NB4 (cell line): ENCODE measurements around the gene GCLC.
A peak's percentile ranks its signal among the peaks of the same experiment; 100 is the strongest.

ENCODE experiments used
- DNase-seq: peaks from one replicate; pipeline ENCODE4 v3.0.0; 2010; ENCODE audit warnings: low read depth
- H3K4me3 ChIP-seq: one replicate; pipeline ENCODE4 v1.5.1; 2011; ENCODE audit warnings: mild to moderate bottlenecking, low read depth, low read length, moderate library complexity
- MYC ChIP-seq: IDR thresholded peaks from 2 replicates; pipeline ENCODE4 v1.6.1; 2011; ENCODE audit warnings: low read depth, low read length
- POLR2A ChIP-seq: IDR thresholded peaks from 2 replicates; pipeline ENCODE4 v1.6.1; 2011; ENCODE audit warnings: mild to moderate bottlenecking; ENCODE audit not compliant: insufficient read length; ENCODE audit errors: extremely low read depth
- TF ChIP-seq, protein P1 (sequence below): IDR thresholded peaks from 2 replicates; pipeline ENCODE4 v1.6.1; 2011; ENCODE audit warnings: low read depth, low read length
- TF ChIP-seq, protein P2 (sequence below): IDR thresholded peaks from one replicate; pipeline ENCODE4 v1.5.1; 2012; ENCODE audit warnings: low read depth, low read length

Gene GCLC

DNA sequence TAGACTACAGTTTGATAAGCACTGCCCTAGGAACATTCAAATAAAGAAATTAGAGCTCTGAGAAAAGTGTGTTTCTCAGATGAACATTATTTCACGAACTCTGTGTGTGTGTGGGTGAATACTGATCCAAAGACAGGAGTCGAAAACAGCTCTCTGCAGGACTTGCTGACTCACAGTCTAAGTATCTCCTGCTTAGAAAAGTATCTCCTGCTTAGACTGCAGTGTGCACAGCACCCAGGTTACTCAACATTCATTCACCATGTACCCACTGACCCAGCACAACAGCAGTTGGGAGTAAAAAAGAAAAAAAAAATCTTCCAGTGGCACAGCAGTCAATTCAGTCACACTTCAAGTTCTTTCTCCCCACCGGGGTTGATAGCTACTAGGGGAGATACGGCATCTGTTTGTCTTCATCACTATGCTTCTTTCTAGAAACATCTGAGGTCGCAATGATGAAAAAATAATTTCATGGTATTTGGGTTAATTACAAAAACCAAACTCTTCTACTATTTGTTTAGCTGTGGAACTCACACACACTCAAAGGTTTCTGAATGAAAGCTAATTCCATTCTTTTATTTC is 48.0 kb downstream of the GCLC start:
- no peak overlapping the region for H3K4me3 ChIP-seq
- no peak for TF ChIP-seq POLR2A
- no peak for TF ChIP-seq MYC
- TF ChIP-seq, protein P1, sequence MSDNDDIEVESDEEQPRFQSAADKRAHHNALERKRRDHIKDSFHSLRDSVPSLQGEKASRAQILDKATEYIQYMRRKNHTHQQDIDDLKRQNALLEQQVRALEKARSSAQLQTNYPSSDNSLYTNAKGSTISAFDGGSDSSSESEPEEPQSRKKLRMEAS = no peak
- TF ChIP-seq, protein P2, sequence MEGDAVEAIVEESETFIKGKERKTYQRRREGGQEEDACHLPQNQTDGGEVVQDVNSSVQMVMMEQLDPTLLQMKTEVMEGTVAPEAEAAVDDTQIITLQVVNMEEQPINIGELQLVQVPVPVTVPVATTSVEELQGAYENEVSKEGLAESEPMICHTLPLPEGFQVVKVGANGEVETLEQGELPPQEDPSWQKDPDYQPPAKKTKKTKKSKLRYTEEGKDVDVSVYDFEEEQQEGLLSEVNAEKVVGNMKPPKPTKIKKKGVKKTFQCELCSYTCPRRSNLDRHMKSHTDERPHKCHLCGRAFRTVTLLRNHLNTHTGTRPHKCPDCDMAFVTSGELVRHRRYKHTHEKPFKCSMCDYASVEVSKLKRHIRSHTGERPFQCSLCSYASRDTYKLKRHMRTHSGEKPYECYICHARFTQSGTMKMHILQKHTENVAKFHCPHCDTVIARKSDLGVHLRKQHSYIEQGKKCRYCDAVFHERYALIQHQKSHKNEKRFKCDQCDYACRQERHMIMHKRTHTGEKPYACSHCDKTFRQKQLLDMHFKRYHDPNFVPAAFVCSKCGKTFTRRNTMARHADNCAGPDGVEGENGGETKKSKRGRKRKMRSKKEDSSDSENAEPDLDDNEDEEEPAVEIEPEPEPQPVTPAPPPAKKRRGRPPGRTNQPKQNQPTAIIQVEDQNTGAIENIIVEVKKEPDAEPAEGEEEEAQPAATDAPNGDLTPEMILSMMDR = no peak
- DNase-seq = no peak

DNA sequence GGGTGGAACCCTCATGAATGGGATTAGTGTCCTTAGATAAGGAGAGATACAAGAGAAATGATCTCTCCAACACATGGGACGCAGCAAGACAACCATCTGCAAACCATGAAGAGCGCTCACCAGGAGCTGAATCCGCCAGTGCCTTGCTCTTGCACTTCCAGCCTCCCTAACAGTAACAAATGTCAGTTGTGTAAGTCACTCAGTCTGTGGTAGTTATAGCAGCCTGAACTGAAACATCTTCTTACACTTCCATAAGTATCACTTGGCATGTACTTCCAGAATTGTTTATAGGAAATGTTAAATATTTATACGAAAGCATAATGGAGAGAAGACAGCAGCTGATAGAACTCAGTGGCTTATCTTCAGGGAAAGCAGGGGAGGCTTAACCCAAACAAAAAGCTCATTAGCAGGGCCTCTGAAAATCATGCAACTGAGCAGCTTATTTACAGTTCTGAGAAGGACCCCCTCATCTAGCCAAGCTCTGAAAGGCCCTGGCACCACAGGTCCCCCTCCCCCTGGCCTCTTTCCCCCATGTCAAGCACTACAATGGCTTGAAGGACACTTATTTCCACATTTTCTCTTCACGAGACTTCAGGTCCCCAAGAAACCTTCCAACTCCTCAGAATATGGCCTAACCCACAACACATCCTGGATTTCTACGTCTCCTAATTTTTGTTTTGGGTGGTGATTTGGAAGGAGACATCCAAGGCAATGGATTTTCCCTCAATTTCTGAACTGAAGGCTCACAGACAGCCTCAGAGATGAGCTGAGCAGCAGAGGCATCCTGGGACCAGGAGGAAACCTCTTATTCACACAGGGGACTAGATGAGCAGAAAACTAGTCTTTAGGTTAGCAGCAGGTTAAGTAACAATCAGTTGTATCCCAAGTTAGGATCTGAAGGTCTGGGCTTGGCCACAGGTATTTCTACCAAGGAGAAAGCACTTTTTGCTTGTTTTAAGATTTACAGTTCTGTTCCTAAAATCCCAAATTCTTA is 49.1 kb downstream of the GCLC start:
- DNase-seq = no peak
- TF ChIP-seq, protein P2 = no peak
- TF ChIP-seq, protein P1 = no peak
- TF ChIP-seq MYC (no peak), POLR2A (no peak)
- H3K4me3 ChIP-seq = no peak overlapping the region

DNA sequence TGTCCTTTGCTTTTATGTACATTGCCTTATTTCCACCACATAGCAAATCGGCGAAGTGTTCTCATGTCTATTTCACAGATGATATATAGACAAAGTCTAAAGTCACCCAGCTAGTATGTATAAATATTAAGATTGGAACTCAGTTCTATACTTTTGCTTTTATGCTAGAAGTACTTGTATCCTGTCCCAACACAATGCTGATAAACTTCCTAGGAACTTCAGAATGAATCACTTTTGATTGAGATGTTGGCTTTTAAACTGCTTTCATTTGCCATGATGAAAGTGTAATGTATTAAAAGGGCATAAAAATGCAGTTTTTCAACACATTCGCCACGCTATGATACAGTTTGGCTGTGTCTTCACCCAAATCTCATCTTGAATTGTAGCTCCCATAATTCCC is 50.8 kb downstream of the GCLC start:
- DNase-seq = no peak
- no peak overlapping the region for H3K4me3 ChIP-seq
- no peak for TF ChIP-seq POLR2A
- TF ChIP-seq, protein P1 = no peak
- TF ChIP-seq, protein P2 = no peak
- TF ChIP-seq MYC = no peak

DNA sequence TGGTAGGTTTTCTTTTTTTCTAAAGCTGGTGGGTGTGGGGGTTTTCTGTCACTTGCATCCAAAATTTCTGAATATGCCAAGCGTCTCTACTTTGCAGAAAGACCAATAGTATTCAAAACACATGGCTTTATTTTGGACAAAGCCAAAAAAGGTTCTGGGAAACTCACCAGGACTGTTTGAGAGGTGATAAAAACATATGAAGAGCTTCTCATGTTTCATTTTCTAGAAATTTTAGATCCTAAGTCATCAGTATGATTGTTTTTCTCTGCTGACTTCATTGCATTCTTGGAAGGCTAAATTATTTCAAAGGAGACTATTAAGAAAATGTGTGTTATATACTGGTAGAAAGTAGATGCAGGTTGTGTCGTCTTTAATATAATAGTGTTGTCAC is 51.3 kb downstream of the GCLC start:
- TF ChIP-seq, protein P1 = no peak
- no peak for TF ChIP-seq POLR2A
- TF ChIP-seq, protein P2 = no peak
- TF ChIP-seq MYC = no peak
- H3K4me3 ChIP-seq = no peak overlapping the region
- no peak for DNase-seq

DNA sequence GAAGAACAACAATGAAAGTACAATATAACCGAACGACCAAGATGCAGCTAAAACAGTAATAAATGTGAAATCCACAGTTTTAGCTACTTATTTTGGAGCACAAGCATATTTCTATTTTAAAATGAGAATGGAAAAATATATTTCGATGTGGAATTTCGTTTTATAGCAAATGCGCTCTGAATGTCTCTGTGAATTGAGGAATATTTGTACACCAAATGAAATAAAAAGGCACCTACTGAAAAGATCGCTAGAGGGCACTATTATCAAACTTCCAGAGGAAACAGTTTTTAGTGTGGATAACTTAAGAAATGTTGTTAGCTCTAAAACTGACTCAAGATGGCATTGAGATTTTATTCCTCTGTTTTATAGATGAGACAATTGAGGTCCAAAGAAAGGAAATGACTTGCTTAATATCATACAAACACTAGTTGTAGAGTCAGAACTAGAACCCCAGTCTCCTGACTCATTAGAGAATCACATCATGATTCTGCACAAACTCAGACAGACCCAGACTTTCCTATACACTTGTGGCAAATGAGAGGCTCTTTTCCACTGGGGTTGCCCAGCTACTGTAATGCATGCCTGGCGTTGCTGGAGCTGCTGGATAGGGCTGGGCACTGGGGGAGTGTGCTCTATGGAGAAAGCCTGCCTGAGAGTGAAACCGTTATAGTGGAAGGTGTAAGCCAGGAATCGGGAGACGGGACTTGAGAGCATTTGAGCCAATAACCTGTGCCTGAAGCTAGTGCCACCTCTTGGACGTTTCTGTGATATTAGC is 51.9 kb downstream of the GCLC start:
- TF ChIP-seq, protein P2 = peak; percentile 53
- TF ChIP-seq, protein P1 = no peak
- peak; percentile 59 for DNase-seq
- H3K4me3 ChIP-seq = no peak overlapping the region
